ENCODE data around the gene UBIAD1.
A peak's percentile ranks its signal among the peaks of the same experiment; 100 is the strongest.
"Not testable (repeated sequence)": the region's sequence is repeated elsewhere in the genome, so short reads cannot be mapped to it uniquely, and the experiment has no call there.

UBIAD1 gene

DNA sequence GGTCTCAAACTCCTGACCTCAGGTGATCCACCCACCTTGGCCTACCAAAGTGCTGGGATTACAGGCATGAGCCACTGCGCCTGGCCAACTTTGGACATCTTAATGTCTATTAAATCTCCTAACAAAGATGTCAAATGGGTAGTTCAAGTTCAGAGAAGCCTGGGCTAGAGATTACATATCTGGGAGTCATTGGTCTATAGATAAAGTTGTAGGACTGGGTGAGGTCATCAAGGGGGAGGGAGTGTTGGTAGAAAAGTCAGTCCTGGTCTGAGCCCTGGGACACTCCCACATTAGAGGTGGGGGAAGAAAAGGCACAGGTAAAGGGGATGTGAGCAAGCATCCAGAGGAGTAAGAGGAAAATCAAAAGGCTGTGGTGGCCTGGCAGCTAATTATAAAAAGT, 6.6 kb downstream of the UBIAD1 start:
- DNase-seq = no peak

DNA sequence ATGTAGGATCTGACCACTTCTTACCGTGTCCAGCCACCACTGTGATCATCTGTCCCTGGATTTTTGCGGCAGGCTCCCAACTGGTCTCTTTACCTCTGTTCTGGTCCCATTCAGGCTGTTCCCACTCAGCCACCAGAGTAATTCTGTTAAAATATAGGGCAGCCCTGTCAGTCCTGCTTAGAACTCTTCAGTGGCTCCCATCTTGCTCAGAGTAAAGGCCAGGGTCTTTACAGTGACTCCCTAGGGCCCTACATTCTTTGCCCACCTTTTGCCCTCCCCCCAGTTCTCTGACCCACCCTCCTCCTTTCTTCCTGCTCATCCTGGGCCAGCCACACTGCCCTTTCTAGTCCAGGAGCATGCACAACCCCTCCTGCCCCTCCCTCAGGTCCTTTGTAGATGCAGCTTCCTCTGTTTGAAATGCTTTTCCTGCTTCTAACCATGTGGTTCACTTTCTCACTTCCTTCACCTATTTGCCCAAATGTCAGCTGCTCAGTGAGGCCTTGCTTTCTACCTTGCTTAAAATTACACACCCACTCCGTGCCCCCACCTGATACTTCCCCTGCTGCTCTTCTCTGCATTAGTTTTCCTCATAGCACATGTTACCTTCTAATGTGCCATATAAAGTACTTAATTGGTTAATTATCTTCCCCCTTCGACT, 7.8 kb downstream of the UBIAD1 start:
- peak in 1 of 4 experiments; percentile 11 for DNase-seq

- DNase-seq = peak in 3 of 4 experiments; percentile 20 to 58 (median 57)
Observed at GRCh38 chr1:11281518-11282331, 8.7 kb downstream of the UBIAD1 start.

DNA sequence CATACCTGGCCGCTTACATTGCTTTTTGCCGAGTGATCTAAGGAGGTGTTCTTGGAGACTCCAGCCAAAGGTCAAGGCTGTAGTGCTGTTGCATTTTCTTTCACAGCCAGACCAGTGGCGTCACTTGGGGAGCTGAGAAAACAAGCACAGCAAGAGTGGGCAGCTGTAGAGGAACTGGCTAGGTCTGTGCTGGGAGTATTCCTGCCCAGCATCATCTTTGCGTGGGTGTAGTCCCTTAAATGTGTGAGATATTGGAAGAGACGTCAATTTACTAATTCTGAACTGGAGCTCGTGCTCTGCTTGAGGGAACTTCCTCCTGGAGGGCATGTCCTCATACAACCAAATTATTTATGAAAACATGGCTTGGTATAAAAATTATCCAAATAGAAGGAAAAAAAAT, 10.2 kb downstream of the UBIAD1 start:
- peak; percentile 37 to 73 (median 64) for DNase-seq

- DNase-seq = no peak
Observed at GRCh38 chr1:11284784-11285183, 11.8 kb downstream of the UBIAD1 start.

DNA sequence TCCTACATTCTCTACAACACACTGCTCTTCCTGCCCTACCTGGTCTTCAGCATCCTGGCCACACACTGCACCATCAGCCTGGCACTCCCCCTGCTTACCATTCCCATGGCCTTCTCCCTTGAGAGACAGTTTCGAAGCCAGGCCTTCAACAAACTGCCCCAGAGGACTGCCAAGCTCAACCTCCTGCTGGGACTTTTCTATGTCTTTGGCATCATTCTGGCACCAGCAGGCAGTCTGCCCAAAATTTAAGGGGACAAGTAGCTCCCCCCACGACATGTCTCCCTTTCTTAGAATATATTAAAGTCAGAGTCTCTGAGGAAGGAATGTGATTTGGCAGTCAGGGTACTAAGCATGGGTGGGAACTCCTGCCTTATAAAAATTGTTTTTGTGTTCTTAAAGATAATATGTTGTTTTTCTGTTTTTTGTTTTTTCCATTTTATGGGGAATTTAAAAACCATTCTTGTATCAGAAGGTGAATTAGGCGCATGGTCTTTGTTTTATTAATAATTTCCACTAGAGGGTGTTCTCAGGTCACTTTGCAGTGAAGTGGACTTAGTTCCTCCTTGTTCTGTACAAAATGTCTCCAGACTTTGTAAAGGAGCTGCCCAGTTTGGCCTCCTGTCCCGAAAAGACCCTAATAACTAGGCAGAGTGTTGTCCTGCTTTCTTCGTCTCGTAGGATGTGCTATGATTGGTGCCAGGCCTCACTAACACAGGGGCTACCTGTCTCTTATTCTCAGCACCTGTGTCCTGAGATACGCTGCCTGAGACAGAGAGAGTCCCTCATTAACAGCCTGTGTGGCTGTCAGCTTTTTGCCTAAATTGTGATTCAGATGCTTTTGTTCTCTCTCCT, 13.1 kb downstream of the UBIAD1 start:
- peak in 3 of 4 experiments; percentile 8 to 28 (median 24) for DNase-seq

- DNase-seq = no peak
Observed at GRCh38 chr1:11286735-11287410, 13.9 kb downstream of the UBIAD1 start.

DNA sequence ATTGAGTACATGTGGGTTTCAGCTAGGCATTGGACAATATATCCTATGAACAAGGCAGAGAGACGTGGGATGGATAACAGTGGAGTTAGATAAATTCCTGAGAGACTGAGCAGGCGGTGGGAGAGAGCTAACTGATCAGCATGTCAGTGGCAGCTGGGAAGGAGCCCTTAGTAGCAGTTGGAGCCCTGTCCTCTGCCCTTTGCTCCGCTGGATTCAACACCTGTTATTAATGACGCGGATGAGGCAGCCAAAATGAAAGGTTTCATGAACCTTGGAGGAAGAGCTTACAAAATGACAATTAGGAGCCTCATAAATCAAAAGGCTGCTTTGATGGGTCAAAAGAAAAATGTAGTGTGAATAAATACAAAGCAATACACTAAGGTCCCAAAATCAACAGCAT, 16.1 kb downstream of the UBIAD1 start:
- no peak for DNase-seq

DNA sequence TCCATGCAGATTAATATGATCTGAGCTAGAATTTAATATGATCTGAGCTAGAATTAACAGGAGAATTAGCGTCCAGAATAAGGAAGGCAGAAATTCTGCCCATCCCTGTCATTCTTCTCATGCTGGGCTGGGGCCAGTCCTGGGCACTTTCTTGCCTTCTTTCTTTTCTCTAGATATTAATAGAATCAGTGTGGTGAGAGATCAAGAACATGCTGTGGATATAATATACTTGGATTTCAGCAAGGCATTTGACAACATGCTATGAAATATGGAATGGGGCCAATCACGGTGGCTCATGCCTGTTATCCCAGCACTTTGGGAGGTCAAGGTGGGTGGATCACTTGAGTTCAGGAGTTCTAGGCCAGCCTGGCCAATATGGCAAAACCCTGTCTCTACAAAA, 18.1 kb downstream of the UBIAD1 start:
- DNase-seq = no peak

- DNase-seq = no peak
Observed at GRCh38 chr1:11293856-11294255, 20.9 kb downstream of the UBIAD1 start.

DNA sequence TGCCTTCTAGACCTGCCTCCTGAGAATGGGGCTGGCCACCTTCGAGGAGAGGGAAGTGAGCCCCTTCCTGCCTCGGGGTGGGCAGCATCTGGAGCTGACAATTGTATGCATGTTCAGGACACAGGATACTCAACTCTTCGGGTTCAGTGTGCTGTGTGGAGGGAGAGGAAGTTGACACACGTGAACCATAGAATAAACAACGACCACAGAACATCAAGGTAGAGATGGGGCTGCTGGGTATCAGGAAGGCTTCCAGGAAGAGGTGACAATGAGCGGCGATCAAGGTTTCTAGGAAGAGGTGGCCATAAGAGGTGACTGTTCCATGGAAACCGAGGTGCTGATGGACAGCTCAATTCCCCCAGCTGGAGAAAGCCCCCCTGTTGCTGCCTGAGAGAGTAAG, 22.0 kb downstream of the UBIAD1 start:
- no peak for DNase-seq

DNA sequence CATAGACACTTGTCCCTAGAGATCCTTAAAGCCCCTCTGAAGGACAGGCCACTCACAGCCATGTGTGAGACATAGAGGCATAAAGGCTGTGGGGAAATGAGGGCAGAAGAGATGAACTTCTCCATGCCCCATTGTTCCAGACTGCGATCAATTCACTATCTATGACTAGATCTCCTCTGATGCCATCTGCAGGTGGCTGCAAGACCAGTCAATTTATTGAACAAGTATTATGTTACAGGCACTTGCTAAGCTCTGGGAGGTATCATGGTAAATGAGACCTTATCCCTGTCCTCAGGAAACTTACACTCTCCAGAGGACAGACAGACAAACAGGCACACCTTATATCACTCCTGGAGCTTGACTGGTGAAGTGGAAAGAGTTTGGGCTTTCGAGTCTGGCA, 22.9 kb downstream of the UBIAD1 start:
- no peak for DNase-seq

- DNase-seq = not testable (repeated sequence)
Observed at GRCh38 chr1:11297774-11298173, 24.8 kb downstream of the UBIAD1 start.

DNA sequence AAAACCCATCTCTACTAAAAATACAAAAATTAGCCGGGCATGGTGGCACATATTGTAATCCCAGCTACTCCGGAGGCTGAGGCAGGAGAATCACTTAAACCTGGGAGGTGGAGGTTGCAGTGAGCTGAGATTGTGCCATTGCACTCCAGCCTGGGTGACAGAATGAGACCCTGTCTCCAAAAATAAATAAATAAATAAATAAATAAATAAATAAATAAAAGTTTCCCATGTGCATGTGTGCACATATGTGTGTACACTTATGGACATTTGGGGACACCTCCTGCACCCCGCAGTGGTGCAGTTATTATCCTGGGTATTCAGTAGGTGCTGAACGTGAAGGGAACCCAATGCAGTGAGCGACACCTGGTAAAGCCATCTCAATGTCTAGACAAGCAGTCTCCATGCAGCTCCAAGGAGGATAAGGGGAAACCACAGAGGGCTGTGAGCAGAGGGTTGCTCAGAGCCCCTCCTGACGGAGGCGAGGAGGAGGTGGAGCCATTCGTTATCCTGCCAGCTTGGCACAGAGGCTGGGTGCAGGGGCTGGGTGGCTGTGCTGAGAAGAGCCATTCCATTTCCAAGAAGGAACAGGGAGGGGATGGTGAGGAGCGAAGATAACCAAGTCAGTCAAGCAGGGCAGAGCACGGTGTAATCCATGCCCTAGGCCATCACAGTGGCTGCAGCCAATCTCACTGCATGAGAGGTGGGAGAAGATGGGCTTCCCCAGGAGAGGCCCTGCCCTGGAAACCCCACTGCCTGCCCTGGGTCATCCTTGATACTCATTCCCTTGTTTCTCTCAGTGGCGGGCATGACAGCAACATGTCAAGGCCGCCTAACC, 25.6 kb downstream of the UBIAD1 start:
- DNase-seq = no peak

GRCh38 chr1:11299225-11299574, 26.2 kb downstream of the UBIAD1 start:
- no peak for DNase-seq

GRCh38 chr1:11301601-11302000, 28.6 kb downstream of the UBIAD1 start:
- DNase-seq = no peak

GRCh38 chr1:11302366-11302765, 29.4 kb downstream of the UBIAD1 start:
- no peak for DNase-seq

- DNase-seq = not testable (repeated sequence)
Observed at GRCh38 chr1:11305516-11305915, 32.5 kb downstream of the UBIAD1 start.

DNA sequence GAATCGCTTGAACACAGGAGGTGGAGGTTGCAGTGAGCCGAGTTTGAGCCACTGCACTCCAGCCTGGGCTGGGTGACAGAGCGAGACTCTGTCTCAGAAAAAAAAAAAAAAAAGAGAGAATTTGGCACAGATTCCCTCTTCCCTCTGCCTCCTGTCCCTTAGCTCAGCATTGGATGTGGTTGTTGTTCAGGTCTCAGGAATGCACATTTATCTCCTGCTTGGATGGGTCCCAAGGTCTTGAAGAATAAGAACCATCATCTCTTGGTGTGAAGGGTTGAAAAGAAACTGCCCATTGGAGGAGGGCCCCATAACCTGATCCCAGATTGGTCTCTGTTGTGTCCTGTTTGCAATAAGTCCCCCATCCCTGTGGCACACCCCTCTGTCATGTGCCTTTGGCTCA, 34.9 kb downstream of the UBIAD1 start:
- no peak for DNase-seq

- no peak for DNase-seq
Observed at GRCh38 chr1:11308699-11309224, 35.8 kb downstream of the UBIAD1 start.

- no peak for DNase-seq
Observed at GRCh38 chr1:11309385-11309784, 36.4 kb downstream of the UBIAD1 start.
